ENCODE data around the gene SND1.

Gene SND1

GRCh38 chr7:127766831-127767459 lies 115.0 kb downstream of the SND1 start:
- DNase-seq (ENCODE audit: low spot score), result no peak

GRCh38 chr7:127768241-127768640 lies 116.2 kb downstream of the SND1 start:
- DNase-seq (ENCODE audit: low spot score), result no peak

GRCh38 chr7:127769137-127769536 lies 117.1 kb downstream of the SND1 start:
- no peak for DNase-seq (ENCODE audit: low spot score)

- DNase-seq (ENCODE audit: low spot score), result no peak
These were observed 117.9 kb downstream of the SND1 start for GRCh38 chr7:127769696-127770400.

- DNase-seq (ENCODE audit: low spot score), result peak; percentile 22
These were observed 118.9 kb downstream of the SND1 start for GRCh38 chr7:127770885-127771284.

GRCh38 chr7:127771707-127772106 lies 119.7 kb downstream of the SND1 start:
- DNase-seq (ENCODE audit: low spot score), result no peak

- DNase-seq (ENCODE audit: low spot score), result no peak
These were observed 124.9 kb downstream of the SND1 start for GRCh38 chr7:127776776-127777386.

GRCh38 chr7:127780489-127780888 lies 128.5 kb downstream of the SND1 start:
- no peak for DNase-seq (ENCODE audit: low spot score)

GRCh38 chr7:127781081-127781480 lies 129.1 kb downstream of the SND1 start:
- no peak for DNase-seq (ENCODE audit: low spot score)

- DNase-seq (ENCODE audit: low spot score), result peak; percentile 26
These were observed 130.1 kb downstream of the SND1 start for GRCh38 chr7:127782075-127782474.

GRCh38 chr7:127782654-127783559 lies 130.9 kb downstream of the SND1 start:
- DNase-seq (ENCODE audit: low spot score), result no peak

- DNase-seq (ENCODE audit: low spot score), result no peak
These were observed 134.2 kb downstream of the SND1 start for GRCh38 chr7:127786184-127786583.

- DNase-seq (ENCODE audit: low spot score), result no peak
These were observed 137.0 kb downstream of the SND1 start for GRCh38 chr7:127789031-127789430.

GRCh38 chr7:127791446-127792189 lies 139.6 kb downstream of the SND1 start:
- DNase-seq (ENCODE audit: low spot score), result no peak

GRCh38 chr7:127792528-127793342 lies 140.7 kb downstream of the SND1 start:
- DNase-seq (ENCODE audit: low spot score), result peak; percentile 21

- no peak for DNase-seq (ENCODE audit: low spot score)
These were observed 141.6 kb downstream of the SND1 start for GRCh38 chr7:127793582-127793981.

- DNase-seq (ENCODE audit: low spot score), result no peak
These were observed 142.1 kb downstream of the SND1 start for GRCh38 chr7:127794136-127794535.

GRCh38 chr7:127794551-127794950 lies 142.6 kb downstream of the SND1 start:
- no peak for DNase-seq (ENCODE audit: low spot score)

GRCh38 chr7:127798023-127798422 lies 146.0 kb downstream of the SND1 start:
- DNase-seq (ENCODE audit: low spot score), result no peak

GRCh38 chr7:127798769-127799372 lies 146.9 kb downstream of the SND1 start:
- no peak for DNase-seq (ENCODE audit: low spot score)

All from SK-N-DZ (cell line).